Measurements from ENCODE around the gene ANKRD13A. TPM values are rescaled to one million over a fixed set of nuclear protein-coding genes. Genes with fewer than 3 reads are reported as not detected.

ANKRD13A gene
- total and polyA plus RNA-seq, 4 donors: 31.2 to 46.1 (median 37.3) TPM

DNA sequence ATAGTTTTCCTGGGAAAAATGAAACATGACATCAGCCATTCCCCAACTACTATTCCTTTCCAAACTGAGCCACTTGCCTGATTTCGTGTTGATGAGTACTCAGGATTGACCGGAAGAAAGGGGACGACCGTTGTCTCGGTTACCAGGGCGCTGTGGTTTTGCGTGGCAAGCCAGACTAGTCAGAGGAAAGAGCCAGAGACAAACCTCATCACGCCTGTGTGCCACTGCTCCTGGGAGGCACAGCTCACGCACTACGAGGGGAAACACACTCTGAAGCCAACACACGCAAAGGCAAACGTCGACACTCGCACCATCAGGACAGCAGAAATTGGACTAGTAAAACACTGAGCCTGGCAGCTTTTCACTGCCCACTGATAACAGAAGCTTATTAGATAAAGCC is 38.0 kb upstream of the ANKRD13A start:
- H3K9me3 ChIP-seq (ENCODE audit: control insufficient read depth, insufficient read depth, low read length): no peaks in the 10 kb centered on the region
- no peaks in the 10 kb centered on the region for H3K4me1 ChIP-seq (ENCODE audit: control insufficient read depth, insufficient read depth, low read length)
- no peak overlapping the region for H3K27ac ChIP-seq (ENCODE audit: low read depth, low read length)
- WGBS (ENCODE audit: insufficient coverage): 68% methylated on average over 14 of the region's 14 CpGs
- H3K36me3 ChIP-seq (ENCODE audit: control insufficient read depth, insufficient read depth, low read length): peaks cover 53% of the 10 kb centered on the region
- H3K27me3 ChIP-seq (ENCODE audit: control insufficient read depth, insufficient read depth, low read length): no peaks in the 10 kb centered on the region
- no peak overlapping the region for H3K4me3 ChIP-seq (ENCODE audit: low read depth, low read length)
- DNase-seq (ENCODE audit: low read depth in 4 of 6, low spot score in 6 of 6): no peak

- Histone ChIP-seq H3K4me1 (ENCODE audit: control insufficient read depth, insufficient read depth, low read length) (no peaks in the 10 kb centered on the region), H3K36me3 (ENCODE audit: control insufficient read depth, insufficient read depth, low read length) (peaks cover 55% of the 10 kb centered on the region), H3K9me3 (ENCODE audit: control insufficient read depth, insufficient read depth, low read length) (no peaks in the 10 kb centered on the region), H3K27ac (ENCODE audit: low read depth, low read length) (no peak overlapping the region), H3K27me3 (ENCODE audit: control insufficient read depth, insufficient read depth, low read length) (no peaks in the 10 kb centered on the region), H3K4me3 (ENCODE audit: low read depth, low read length) (no peak overlapping the region)
- no peak for DNase-seq (ENCODE audit: low read depth in 4 of 6, low spot score in 6 of 6)
- WGBS (ENCODE audit: insufficient coverage): 77% methylated on average over 3 of the region's 6 CpGs
Measured at GRCh38 chr12:109961612-109962011, 37.6 kb upstream of the ANKRD13A start.

DNA sequence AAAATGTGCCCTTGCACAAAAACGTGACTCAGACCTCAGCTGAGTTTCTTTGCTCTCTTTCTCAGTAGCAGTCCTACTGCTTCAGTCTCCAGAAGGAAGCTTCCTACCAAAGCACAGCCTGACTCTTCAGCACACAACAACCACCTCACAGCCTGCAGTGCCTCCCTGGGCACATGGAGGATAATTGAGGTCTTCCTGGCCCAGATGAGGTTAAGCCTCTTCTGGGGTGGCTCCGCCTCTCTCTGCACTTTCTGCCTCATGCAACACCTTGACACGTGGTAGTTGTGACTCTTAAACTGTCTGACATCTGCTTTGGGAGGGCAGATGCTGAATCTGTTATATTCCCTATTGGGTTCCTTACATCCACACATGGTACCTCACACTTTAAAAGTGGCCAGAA is 36.8 kb upstream of the ANKRD13A start:
- H3K9me3 ChIP-seq (ENCODE audit: control insufficient read depth, insufficient read depth, low read length): no peaks in the 10 kb centered on the region
- WGBS (ENCODE audit: insufficient coverage): 80% methylated on average over 1 of the region's 3 CpGs
- peaks cover 47% of the 10 kb centered on the region for H3K36me3 ChIP-seq (ENCODE audit: control insufficient read depth, insufficient read depth, low read length)
- H3K4me1 ChIP-seq (ENCODE audit: control insufficient read depth, insufficient read depth, low read length): no peaks in the 10 kb centered on the region
- H3K4me3 ChIP-seq (ENCODE audit: low read depth, low read length): no peak overlapping the region
- no peaks in the 10 kb centered on the region for H3K27me3 ChIP-seq (ENCODE audit: control insufficient read depth, insufficient read depth, low read length)
- no peak overlapping the region for H3K27ac ChIP-seq (ENCODE audit: low read depth, low read length)
- no peak for DNase-seq (ENCODE audit: low read depth in 4 of 6, low spot score in 6 of 6)

DNA sequence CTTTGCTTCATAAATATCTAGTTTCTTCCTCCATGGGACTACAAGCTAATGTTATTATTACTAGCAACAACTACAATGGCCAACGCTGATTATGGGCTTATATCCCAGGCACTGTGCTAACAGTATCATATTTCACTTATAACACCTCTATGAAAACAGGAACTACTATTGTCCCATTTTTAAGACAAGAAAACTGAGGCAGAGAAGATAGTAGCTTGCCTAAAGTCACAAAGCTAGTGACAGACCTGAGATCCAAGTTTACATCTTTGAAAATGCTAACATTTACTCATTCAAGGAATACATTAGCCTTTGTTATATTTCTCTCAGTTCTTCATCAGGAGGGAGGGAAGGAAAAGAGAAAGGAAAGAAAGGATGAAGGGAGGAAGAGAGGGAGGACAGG is 35.9 kb upstream of the ANKRD13A start:
- no peaks in the 10 kb centered on the region for H3K4me1 ChIP-seq (ENCODE audit: control insufficient read depth, insufficient read depth, low read length)
- no peak overlapping the region for H3K27ac ChIP-seq (ENCODE audit: low read depth, low read length)
- no peak overlapping the region for H3K4me3 ChIP-seq (ENCODE audit: low read depth, low read length)
- DNase-seq (ENCODE audit: low read depth in 4 of 6, low spot score in 6 of 6): no peak
- no peaks in the 10 kb centered on the region for H3K27me3 ChIP-seq (ENCODE audit: control insufficient read depth, insufficient read depth, low read length)
- no CpG with 5 or more reads among the region's 1 CpG for WGBS (ENCODE audit: insufficient coverage)
- H3K36me3 ChIP-seq (ENCODE audit: control insufficient read depth, insufficient read depth, low read length): peaks cover 42% of the 10 kb centered on the region
- H3K9me3 ChIP-seq (ENCODE audit: control insufficient read depth, insufficient read depth, low read length): no peaks in the 10 kb centered on the region

DNA sequence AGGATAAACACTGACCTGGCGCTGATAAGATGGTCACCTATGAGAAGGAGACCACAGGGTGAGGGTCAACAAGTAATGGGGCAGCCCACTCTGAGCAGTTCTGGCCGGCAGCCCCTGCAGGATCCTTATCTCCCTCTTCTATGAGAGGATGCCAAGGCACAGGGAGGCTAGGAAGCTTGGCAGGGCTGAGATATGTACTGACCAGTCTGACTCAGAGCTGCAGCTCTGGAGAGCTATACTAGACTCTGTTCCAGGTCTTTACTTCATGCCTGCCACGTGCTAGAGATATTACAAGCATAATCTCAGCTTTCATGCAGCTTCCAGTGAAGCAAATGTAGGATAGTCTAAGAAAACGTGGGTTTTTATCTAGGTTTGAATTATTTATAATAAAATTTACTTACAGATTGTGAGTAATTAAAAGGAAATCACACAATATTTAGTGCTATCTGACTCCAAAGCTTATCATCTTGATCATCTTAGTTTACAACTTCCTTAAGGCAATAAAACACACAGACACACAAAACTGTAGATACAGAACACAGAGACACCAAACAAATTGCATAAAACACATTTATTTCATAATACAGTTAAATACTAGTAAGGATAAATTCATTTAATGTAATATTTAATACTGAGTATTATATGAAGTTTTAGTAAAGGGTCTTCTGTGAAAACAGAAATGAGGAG is 35.3 kb upstream of the ANKRD13A start:
- 100% methylated on average over 2 of the region's 4 CpGs for WGBS (ENCODE audit: insufficient coverage)
- no peaks in the 10 kb centered on the region for H3K4me1 ChIP-seq (ENCODE audit: control insufficient read depth, insufficient read depth, low read length)
- H3K9me3 ChIP-seq (ENCODE audit: control insufficient read depth, insufficient read depth, low read length): no peaks in the 10 kb centered on the region
- DNase-seq (ENCODE audit: low read depth in 4 of 6, low spot score in 6 of 6): no peak
- peaks cover 45% of the 10 kb centered on the region for H3K36me3 ChIP-seq (ENCODE audit: control insufficient read depth, insufficient read depth, low read length)
- H3K4me3 ChIP-seq (ENCODE audit: low read depth, low read length): no peak overlapping the region
- H3K27ac ChIP-seq (ENCODE audit: low read depth, low read length): no peak overlapping the region
- no peaks in the 10 kb centered on the region for H3K27me3 ChIP-seq (ENCODE audit: control insufficient read depth, insufficient read depth, low read length)

DNA sequence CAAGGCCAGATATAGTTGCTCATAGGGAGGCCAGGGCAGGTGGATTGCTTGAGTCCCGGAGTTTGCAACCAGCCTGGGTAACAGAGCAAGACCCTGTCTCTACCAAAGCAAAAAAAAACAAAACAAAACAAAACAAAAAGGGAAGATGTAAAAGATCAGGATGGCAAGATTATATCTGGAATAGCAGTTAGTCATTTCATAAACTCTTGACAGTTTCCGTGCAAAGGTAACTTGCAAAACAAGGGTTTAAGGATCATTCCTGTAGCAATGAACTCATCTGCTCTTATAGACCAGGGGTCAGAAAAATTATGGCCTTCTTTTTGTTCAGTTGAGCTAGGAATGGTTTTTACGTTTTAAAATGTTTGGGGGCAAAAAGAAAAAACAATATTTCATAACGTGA is 32.7 kb upstream of the ANKRD13A start:
- no peaks in the 10 kb centered on the region for H3K9me3 ChIP-seq (ENCODE audit: control insufficient read depth, insufficient read depth, low read length)
- DNase-seq (ENCODE audit: low read depth in 4 of 6, low spot score in 6 of 6): no peak
- peaks cover 57% of the 10 kb centered on the region for H3K36me3 ChIP-seq (ENCODE audit: control insufficient read depth, insufficient read depth, low read length)
- H3K27me3 ChIP-seq (ENCODE audit: control insufficient read depth, insufficient read depth, low read length): no peaks in the 10 kb centered on the region
- no peak overlapping the region for H3K4me3 ChIP-seq (ENCODE audit: low read depth, low read length)
- 100% methylated on average over 1 of the region's 4 CpGs for WGBS (ENCODE audit: insufficient coverage)
- H3K4me1 ChIP-seq (ENCODE audit: control insufficient read depth, insufficient read depth, low read length): no peaks in the 10 kb centered on the region
- H3K27ac ChIP-seq (ENCODE audit: low read depth, low read length): no peak overlapping the region

DNA sequence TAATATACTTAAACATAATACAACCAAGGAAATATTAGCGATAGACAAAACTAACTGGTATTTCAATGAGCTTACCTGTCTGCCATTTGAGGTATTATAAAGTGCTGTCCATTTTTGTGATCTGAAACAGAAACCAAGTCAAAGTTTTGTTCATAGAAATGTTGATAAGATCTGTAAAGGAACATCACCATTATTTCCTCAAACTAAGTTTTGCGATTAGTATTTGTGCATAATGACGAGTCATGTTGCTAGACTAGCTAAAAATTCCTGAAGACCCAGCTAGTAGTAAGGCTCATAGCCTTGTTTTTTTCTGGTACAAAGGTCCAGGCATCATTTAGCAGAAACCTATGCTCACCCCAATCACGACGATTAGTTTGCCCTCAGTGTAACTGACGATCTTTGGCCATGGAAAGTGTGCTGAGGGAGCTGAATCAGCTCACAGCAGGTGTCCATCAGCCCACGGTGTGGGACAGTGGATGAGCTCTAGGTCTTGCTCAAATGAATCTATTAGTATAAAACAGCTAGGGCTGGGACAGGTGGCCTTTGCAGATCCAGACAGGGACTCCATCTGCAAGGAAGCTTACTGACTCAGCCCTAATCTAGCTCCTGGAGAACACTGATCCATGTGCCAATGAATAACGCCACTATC is 31.7 kb upstream of the ANKRD13A start:
- 34% methylated on average over 2 of the region's 8 CpGs for WGBS (ENCODE audit: insufficient coverage)
- DNase-seq (ENCODE audit: low read depth in 4 of 6, low spot score in 6 of 6): no peak
- peaks cover 49% of the 10 kb centered on the region for H3K36me3 ChIP-seq (ENCODE audit: control insufficient read depth, insufficient read depth, low read length)

GRCh38 chr12:109968032-109968420 is 31.2 kb upstream of the ANKRD13A start:
- no peaks in the 10 kb centered on the region for H3K9me3 ChIP-seq (ENCODE audit: control insufficient read depth, insufficient read depth, low read length)
- no peak for DNase-seq (ENCODE audit: low read depth in 4 of 6, low spot score in 6 of 6)
- no CpG with 5 or more reads among the region's 2 CpGs for WGBS (ENCODE audit: insufficient coverage)
- peaks cover 48% of the 10 kb centered on the region for H3K36me3 ChIP-seq (ENCODE audit: control insufficient read depth, insufficient read depth, low read length)
- no peaks in the 10 kb centered on the region for H3K27me3 ChIP-seq (ENCODE audit: control insufficient read depth, insufficient read depth, low read length)
- H3K4me3 ChIP-seq (ENCODE audit: low read depth, low read length): no peak overlapping the region
- H3K27ac ChIP-seq (ENCODE audit: low read depth, low read length): no peak overlapping the region
- H3K4me1 ChIP-seq (ENCODE audit: control insufficient read depth, insufficient read depth, low read length): no peaks in the 10 kb centered on the region

More for the DNA sequence above, 31.7 kb upstream of the ANKRD13A start:
- no peaks in the 10 kb centered on the region for H3K27me3 ChIP-seq (ENCODE audit: control insufficient read depth, insufficient read depth, low read length)
- no peaks in the 10 kb centered on the region for H3K9me3 ChIP-seq (ENCODE audit: control insufficient read depth, insufficient read depth, low read length)
- H3K4me3 ChIP-seq (ENCODE audit: low read depth, low read length): no peak overlapping the region
- H3K27ac ChIP-seq (ENCODE audit: low read depth, low read length): no peak overlapping the region
- H3K4me1 ChIP-seq (ENCODE audit: control insufficient read depth, insufficient read depth, low read length): no peaks in the 10 kb centered on the region

GRCh38 chr12:109968801-109969200 is 30.4 kb upstream of the ANKRD13A start:
- H3K27ac ChIP-seq (ENCODE audit: low read depth, low read length): no peak overlapping the region
- DNase-seq (ENCODE audit: low read depth in 4 of 6, low spot score in 6 of 6): no peak
- 100% methylated on average over 2 of the region's 8 CpGs for WGBS (ENCODE audit: insufficient coverage)
- H3K4me3 ChIP-seq (ENCODE audit: low read depth, low read length): no peak overlapping the region
- no peaks in the 10 kb centered on the region for H3K9me3 ChIP-seq (ENCODE audit: control insufficient read depth, insufficient read depth, low read length)
- no peaks in the 10 kb centered on the region for H3K4me1 ChIP-seq (ENCODE audit: control insufficient read depth, insufficient read depth, low read length)
- H3K36me3 ChIP-seq (ENCODE audit: control insufficient read depth, insufficient read depth, low read length): peaks cover 45% of the 10 kb centered on the region
- H3K27me3 ChIP-seq (ENCODE audit: control insufficient read depth, insufficient read depth, low read length): no peaks in the 10 kb centered on the region

- 100% methylated on average over 1 of the region's 4 CpGs for WGBS (ENCODE audit: insufficient coverage)
- H3K36me3 ChIP-seq (ENCODE audit: control insufficient read depth, insufficient read depth, low read length): peaks cover 57% of the 10 kb centered on the region
- H3K9me3 ChIP-seq (ENCODE audit: control insufficient read depth, insufficient read depth, low read length): no peaks in the 10 kb centered on the region
- DNase-seq (ENCODE audit: low read depth in 4 of 6, low spot score in 6 of 6): no peak
- H3K4me3 ChIP-seq (ENCODE audit: low read depth, low read length): no peak overlapping the region
- no peaks in the 10 kb centered on the region for H3K4me1 ChIP-seq (ENCODE audit: control insufficient read depth, insufficient read depth, low read length)
- no peaks in the 10 kb centered on the region for H3K27me3 ChIP-seq (ENCODE audit: control insufficient read depth, insufficient read depth, low read length)
- no peak overlapping the region for H3K27ac ChIP-seq (ENCODE audit: low read depth, low read length)
Measured at GRCh38 chr12:109972821-109973220, 26.4 kb upstream of the ANKRD13A start.
